IPS DF 6.9 (cell line): ENCODE data around the gene C9orf43.
"Not testable (repeated sequence)": the region's sequence is repeated elsewhere in the genome, so short reads cannot be mapped to it uniquely, and the experiment has no call there.

Source experiments
- DNase-seq: peaks from one replicate; pipeline ENCODE4 v3.0.0-alpha.2; 2013; ENCODE audit warnings: low read depth, low spot score
- H3K27ac ChIP-seq: one replicate; pipeline ENCODE4 v1.5.1; 2013; ENCODE audit warnings: low read length, control low read depth
- H3K27me3 ChIP-seq: 2 replicates; pipeline ENCODE4 v1.6.1; 2013; ENCODE audit warnings: mild to moderate bottlenecking, low read length; ENCODE audit not compliant: control insufficient read depth, insufficient read depth
- H3K36me3 ChIP-seq: 2 replicates; pipeline ENCODE4 v1.6.1; 2013; ENCODE audit warnings: low read length; ENCODE audit not compliant: control insufficient read depth, insufficient read depth
- H3K4me1 ChIP-seq: 2 replicates; pipeline ENCODE4 v1.6.1; 2013; ENCODE audit warnings: low read length; ENCODE audit not compliant: control insufficient read depth, insufficient read depth
- H3K4me3 ChIP-seq: 2 replicates; pipeline ENCODE4 v1.5.1; 2013; ENCODE audit warnings: mild to moderate bottlenecking, low read length
- H3K9me3 ChIP-seq: 2 replicates; pipeline ENCODE4 v1.6.1; 2013; ENCODE audit warnings: low read length, inconsistent platforms; ENCODE audit not compliant: control insufficient read depth, insufficient read depth
- WGBS: extraction: QIAGEN DNeasy Blood & Tissue Kit; methylation state at CpG from one replicate; pipeline ENCODE4 v1.1.7; 2013; ENCODE audit warnings: mixed read lengths, missing lambda C conversion rate; ENCODE audit not compliant: insufficient read length, insufficient coverage; 5-methylcytosine and 5-hydroxymethylcytosine counted together

The C9orf43 gene

DNA sequence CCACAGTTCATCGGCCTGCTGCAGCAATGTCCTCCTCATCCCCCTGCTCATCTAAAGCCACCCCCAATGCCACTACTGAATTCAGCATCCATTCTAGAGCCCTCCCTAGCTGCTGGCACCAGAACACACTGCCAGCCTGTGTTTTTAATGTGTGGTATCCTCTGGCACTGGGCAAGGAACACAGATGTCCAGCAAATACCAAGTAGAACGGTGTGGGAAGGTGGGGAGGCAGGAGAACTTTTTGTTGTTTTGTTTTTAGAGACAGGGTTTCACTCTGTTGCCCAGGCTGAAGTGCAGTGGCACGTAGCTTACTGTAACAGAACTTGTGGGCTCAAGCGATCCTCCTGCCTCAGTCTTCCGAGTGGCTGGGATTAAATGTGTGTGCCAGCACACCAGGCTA, 38.5 kb upstream of the C9orf43 start:
- Histone ChIP-seq H3K9me3 (no peaks in the 10 kb centered on the region), H3K4me1 (no peaks in the 10 kb centered on the region), H3K27me3 (no peaks in the 10 kb centered on the region), H3K27ac (no peak overlapping the region), H3K4me3 (no peak overlapping the region), H3K36me3 (peaks cover 9% of the 10 kb centered on the region)
- DNase-seq = no peak
- WGBS = no CpG with 5 or more reads among the region's 5 CpGs

DNA sequence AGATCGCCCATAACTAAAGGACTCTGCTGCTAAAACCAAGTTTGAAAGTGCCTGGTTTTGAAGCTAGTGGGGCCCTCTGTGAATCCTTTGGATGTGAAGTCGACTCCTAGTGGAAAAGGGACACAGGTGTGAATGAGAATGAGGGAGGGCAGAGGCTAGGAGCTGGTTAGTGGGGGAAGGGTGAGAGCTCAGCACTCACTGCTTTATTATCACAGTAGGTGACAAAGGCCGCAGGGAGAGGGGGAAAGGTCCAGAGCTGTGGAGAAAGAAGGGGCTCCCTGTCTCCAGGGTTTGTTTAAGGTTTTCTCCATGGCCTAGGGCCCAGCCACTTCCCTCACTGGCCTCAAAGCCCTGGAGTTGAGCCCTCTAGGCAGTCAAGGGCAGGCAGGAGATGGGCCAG, 37.3 kb upstream of the C9orf43 start:
- Histone ChIP-seq H3K27me3 (no peaks in the 10 kb centered on the region), H3K36me3 (peaks cover 9% of the 10 kb centered on the region), H3K9me3 (no peaks in the 10 kb centered on the region), H3K27ac (no peak overlapping the region), H3K4me3 (no peak overlapping the region), H3K4me1 (no peaks in the 10 kb centered on the region)
- WGBS = no CpG with 5 or more reads among the region's 3 CpGs
- no peak for DNase-seq

DNA sequence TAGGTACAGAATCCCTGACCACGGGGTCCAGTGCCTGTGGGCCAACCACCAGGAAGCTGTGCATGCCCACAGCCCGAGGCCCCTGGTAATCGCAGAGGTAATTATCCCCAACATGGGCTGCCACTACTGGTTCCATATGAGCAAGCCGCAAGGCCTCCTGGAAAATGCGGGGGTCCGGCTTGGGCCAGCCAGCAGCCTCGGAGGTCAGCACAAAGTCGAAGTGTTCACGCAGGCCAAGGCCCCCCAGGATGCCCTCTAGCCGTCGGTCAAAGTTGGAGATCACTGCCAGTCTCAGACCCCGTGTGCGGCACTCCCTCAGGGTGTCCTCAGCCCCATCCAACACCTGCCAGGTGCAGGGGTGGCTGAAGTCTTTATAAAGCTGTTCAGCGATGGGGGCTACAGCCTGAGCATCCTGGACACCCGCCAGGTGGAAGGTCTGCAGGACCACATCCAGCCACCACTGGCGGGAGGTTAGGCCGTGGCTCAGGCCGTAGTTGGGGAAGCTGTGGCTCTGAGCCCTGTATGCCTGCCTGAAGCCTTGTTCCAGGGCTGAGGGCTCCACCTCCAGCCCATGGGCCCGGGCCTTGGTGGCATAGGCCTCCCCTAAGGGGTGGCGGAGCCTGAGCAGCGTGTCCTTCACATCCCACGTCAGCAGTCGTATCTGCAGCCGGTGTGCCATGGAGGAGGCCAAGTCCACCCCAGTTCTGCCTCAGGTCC, 36.7 kb upstream of the C9orf43 start:
- H3K4me1 ChIP-seq = no peaks in the 10 kb centered on the region
- WGBS = no CpG with 5 or more reads among the region's 24 CpGs
- H3K27ac ChIP-seq = no peak overlapping the region
- H3K4me3 ChIP-seq = no peak overlapping the region
- H3K27me3 ChIP-seq = no peaks in the 10 kb centered on the region
- H3K36me3 ChIP-seq = peaks cover 9% of the 10 kb centered on the region
- no peak for DNase-seq
- H3K9me3 ChIP-seq = no peaks in the 10 kb centered on the region

DNA sequence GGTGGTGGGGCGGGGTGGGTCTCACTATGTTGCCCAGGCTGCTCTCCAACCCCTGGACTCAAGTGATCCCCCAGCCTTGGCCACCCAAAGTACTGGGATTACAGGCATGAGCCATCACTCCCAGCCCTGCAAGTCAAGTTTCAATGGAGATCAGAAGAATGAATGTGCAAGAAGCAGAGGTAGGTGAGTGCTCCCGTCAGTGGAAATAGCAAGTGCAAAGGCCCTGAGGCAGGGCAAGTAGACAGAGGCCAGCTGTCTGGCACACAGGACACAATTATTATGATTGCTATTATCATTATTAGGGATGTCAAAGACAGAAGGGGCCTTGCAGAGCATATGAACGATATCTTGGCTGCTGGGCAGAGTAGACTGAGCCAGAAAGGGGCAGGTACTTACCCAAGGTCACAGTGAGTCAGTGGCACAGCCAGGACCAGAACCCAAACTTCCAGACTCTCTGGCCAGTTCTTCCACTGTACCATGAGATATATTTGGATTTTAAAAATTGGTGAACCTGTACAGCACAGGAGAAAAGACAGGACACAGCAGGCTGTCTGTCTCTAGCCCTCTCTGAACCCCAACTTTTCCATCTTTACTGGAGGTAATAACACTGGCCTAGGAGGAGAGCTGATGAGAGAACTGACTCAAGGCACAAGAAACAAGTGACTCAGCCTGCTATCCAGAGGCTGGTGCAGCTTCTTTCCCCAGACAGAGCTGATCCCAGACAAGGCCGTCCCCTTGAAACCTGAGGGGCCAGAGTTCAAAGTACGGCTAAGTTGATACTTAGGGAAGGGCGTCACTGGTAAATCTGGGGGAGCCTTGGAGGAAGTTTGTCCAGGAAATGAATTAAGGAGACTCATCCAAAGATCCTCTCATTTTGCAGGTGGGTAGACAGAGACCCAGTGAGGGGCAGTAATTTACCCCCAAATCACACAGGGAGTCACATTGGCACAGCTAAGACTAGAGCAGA, 35.2 kb upstream of the C9orf43 start:
- no peak for DNase-seq
- WGBS = no CpG with 5 or more reads among the region's 6 CpGs

DNA sequence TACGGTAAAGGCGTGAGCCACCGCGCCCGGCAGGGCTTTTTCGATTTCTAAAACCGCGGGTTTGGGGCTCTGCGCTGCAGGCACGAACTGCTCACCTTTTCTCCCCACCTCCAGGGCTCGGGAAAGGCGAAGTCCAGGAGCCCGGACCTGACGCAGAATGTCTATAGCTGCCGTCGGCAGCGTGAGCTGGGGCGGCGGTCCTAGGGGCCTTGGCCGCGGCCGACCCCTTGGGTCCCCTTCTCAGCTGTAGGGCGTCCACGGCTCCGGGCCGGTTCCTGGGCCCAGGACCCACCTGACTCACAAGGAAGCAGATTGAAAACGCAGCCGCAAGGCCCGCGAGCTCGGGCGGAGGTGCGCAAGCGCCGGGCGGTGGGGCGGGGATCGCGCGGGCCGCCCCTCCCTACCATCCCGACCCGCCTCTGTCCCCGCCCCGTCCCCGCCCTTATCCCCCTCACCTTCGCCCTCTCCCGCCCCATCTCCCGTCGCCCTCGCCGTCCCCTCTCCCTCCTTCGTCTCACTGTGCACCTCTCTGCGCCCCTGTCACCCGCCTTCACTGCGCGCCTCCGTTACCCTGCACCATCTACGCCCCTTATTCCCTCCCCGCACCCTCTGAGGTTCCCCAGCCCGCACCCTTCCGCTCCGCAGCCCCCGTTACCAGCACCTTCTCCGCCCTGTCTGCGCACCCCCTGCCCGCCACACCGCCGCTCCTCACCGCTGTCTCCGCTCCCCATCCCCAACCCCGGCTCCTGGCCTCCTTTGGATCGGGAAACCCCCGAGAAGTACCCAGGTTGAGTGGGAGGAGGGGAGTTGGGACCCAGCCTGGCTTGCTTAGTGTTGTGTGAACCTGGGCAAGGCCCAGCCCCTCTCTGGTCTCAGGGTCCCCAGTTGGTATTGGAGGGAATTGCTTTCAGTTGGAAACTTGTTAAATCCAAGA, 33.6 kb upstream of the C9orf43 start, which contains the start of gene HDHD3:
Gene HDHD3 (minus strand): TSS at position 353 of the 934 bp plus-strand sequence. CDS start 2,632 bp downstream, outside the sequence.
- Histone ChIP-seq H3K27me3 (no peaks in the 10 kb centered on the region), H3K36me3 (peaks cover 9% of the 10 kb centered on the region), H3K4me1 (no peaks in the 10 kb centered on the region; the same call in 1 of the 2 replicates), H3K9me3 (no peaks in the 10 kb centered on the region), H3K4me3 (peak within 1 kb of the TSS; percentile 64), H3K27ac (no peak within 1 kb of the TSS)
- peak; percentile 41 for DNase-seq
- no CpG with 5 or more reads among the region's 74 CpGs for WGBS

More for the DNA sequence above, 35.2 kb upstream of the C9orf43 start:
- H3K4me1 ChIP-seq = no peaks in the 10 kb centered on the region
- no peak overlapping the region for H3K27ac ChIP-seq
- H3K27me3 ChIP-seq = no peaks in the 10 kb centered on the region
- H3K36me3 ChIP-seq = peaks cover 9% of the 10 kb centered on the region
- H3K9me3 ChIP-seq = no peaks in the 10 kb centered on the region
- H3K4me3 ChIP-seq = no peak overlapping the region

DNA sequence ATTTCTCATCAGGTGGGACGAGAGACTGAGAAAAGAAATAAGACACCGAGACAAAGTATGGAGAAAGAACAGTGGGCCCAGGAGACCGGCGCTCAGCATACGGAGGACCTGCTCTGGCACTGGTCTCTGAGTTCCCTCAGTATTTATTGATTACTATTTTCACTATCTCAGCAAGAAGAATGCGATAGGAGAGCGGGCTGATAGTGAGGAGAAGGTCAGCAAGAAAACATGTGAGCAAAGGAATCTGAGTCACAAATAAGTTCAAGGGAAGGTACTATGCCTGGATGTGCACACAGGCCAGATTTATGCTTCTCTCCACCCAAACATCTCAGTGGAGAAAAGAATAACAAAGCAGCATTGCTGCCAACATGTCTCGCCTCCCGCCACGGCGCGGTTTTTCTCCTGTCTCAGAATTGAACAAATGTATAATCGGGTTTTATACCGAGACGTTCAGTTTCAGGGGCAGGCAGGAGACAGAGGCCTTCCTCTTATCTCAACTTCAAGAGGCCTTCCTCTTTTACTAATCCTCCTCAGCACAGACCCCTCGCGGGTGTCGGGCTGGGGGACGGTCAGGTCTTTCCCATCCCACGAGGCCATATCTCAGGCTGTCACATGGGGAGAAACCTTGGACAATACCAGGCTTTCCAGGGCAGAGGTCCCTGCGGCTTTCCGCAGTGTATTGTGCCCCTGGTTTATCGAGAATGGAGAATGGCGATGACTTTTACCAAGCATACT, 31.3 kb upstream of the C9orf43 start:
- not testable (repeated sequence) for H3K4me3 ChIP-seq, DNase-seq, H3K27me3 ChIP-seq, H3K9me3 ChIP-seq, H3K4me1 ChIP-seq, H3K36me3 ChIP-seq, H3K27ac ChIP-seq
- WGBS = no CpG with 5 or more reads among the region's 24 CpGs

DNA sequence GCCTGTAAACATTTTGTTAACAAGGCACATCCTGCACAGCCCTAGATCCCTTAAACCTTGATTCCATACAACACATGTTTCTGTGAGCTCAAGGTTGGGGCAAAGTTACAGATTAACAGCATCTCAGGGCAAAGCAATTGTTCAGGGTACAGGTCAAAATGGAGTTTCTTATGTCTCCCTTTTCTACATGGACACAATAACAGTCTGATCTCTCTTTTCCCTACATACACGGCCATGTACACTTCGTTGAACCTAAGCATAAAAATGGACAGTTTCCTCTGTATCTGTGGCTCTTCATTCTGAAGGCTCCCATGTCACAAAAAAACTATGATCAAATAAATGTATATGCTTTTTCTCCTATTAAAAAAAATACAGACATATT, 30.7 kb upstream of the C9orf43 start:
- not testable (repeated sequence) for H3K9me3 ChIP-seq, DNase-seq, H3K4me3 ChIP-seq, H3K27me3 ChIP-seq, H3K36me3 ChIP-seq, H3K27ac ChIP-seq, H3K4me1 ChIP-seq
- no CpG with 5 or more reads among the region's 2 CpGs for WGBS

DNA sequence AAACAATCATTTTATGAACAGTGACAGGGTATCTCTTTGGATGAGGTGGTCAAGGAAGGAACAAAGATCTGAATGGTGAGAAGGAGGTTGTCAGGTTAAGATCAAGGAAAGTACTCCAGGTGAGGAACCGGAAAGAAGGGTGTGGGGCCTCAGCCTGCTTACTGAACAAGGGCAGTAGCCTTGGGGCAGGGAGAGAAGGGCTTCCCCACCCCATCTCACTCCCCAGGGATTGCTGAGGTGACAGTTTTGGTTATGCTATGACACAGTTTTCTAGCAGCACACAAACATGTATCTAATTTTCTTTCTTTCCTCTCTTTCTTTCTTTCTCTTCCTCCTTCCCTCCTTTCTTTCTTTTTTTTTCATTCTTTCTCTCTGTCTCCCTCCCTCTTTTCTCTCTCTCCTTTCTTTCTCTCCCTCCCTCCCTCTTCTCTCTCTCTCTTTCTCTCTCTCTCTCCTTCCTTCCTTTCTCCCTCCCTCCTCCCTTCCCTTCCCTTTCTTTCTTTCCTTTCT, 29.6 kb upstream of the C9orf43 start:
- H3K4me1 ChIP-seq = no peaks in the 10 kb centered on the region; the same call in 1 of the 2 replicates
- no peaks in the 10 kb centered on the region for H3K27me3 ChIP-seq
- no peak for DNase-seq
- no peaks in the 10 kb centered on the region for H3K36me3 ChIP-seq
- no CpG with 5 or more reads among the region's 1 CpG for WGBS
- H3K27ac ChIP-seq = no peak overlapping the region
- no peak overlapping the region for H3K4me3 ChIP-seq
- no peaks in the 10 kb centered on the region for H3K9me3 ChIP-seq

DNA sequence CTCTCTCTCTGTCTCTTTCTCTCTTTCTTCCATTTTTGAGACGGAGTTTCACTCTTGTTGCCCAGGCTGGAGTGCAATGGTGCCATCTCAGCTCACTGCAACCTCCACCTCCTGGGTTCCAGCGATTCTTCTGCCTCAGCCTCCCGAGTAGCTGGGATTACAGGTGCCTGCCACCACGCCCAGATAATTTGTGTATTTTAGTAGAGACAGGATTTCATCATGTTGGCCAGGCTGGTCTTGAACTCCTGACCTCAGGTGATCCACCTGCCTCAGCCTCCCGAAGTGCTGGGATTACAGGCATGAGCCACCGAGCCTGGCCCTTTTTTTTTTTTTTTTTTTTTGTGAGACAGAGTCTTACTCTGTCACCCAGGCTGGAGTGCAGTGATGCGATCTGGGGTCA, 29.1 kb upstream of the C9orf43 start:
- WGBS = no CpG with 5 or more reads among the region's 7 CpGs
- not testable (repeated sequence) for H3K27me3 ChIP-seq, H3K27ac ChIP-seq, H3K4me3 ChIP-seq, DNase-seq, H3K4me1 ChIP-seq, H3K9me3 ChIP-seq, H3K36me3 ChIP-seq
